Measurements from ENCODE around the gene CEP85L. TPM values are rescaled to one million over a fixed set of nuclear protein-coding genes. Genes with fewer than 3 reads are reported as not detected.

The CEP85L gene
- total and polyA plus RNA-seq, 2 of the 4 experiments (the other 2 are of a cell fraction), result 2.3 to 25.6 TPM

DNA sequence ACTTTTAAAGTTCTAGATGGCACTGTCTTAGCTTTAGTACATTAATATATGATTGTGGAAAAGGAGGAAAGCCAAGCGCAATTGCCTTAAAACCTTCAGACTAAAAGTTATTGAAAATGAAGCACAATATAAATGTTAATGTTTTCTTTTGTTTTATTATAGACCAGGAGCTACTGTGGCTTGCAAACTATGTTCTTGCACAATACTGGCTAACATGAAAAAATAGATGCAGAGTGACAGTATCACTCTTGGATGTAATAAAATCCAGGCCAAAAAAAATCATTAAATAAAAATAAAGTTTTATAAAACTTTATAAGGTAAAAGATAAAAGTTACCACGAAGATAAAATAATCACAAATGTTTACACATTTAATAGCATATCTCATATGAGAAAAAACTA is 121.6 kb downstream of the CEP85L start:
- H3K4me2 ChIP-seq (ENCODE audit: low read depth, low read length), result no peak overlapping the region
- H3K9me1 ChIP-seq (ENCODE audit: insufficient read depth, low read length), result no peaks in the 10 kb centered on the region; the same call in 1 of the 2 replicates
- no peak overlapping the region for H2AK9ac ChIP-seq (replicated peaks; ENCODE audit: low read depth, low read length, poor library complexity)
- H2BK15ac ChIP-seq (ENCODE audit: low read depth, low read length), result no peak overlapping the region
- ChIA-PET CTCF (no interaction called here), POLR2A (ENCODE audit: unreplicated experiment) (no interaction called here)
- H3K14ac ChIP-seq (replicated peaks; ENCODE audit: low read depth, low read length), result no peak overlapping the region
- no CpG with 5 or more reads among the region's 2 CpGs for WGBS, 2 experiments (ENCODE audit: extremely low coverage in 2 of 2, insufficient read length in 1 of 2)
- H4K91ac ChIP-seq (ENCODE audit: insufficient read depth, low read depth, low read length), result no peak overlapping the region
- no peak overlapping the region for H3K56ac ChIP-seq (ENCODE audit: extremely low read depth, insufficient read depth, low read length)
- DNase-seq, result no peak
- in situ Hi-C loops (cut with MboI; ENCODE audit: low sequenced_read_pairs), result no loop called here
- no peak overlapping the region for H3K4me3 ChIP-seq (ENCODE audit: insufficient read depth, low read depth, low read length)
- no peak overlapping the region for H3K4ac ChIP-seq (ENCODE audit: low read depth, low read length)
- no peak overlapping the region for H2AFZ ChIP-seq (replicated peaks; ENCODE audit: low read length, poor library complexity)
- no TSS peak for BruUV-seq (replicated peaks)
- H3K27me3 ChIP-seq (ENCODE audit: control insufficient read depth, insufficient read depth, low read length), result no peaks in the 10 kb centered on the region
- no peak overlapping the region for H3K23ac ChIP-seq (ENCODE audit: low read depth, low read length)
- no peaks in the 10 kb centered on the region for H3K36me3 ChIP-seq (ENCODE audit: control insufficient read depth, insufficient read depth, low read length)
- no peak; the same call in 1 of the 2 replicates for ATAC-seq (ENCODE audit: low read depth)
- H2AK5ac ChIP-seq (ENCODE audit: low read depth, low read length), result no peak overlapping the region
- no peak overlapping the region for H2BK120ac ChIP-seq (ENCODE audit: low read depth, low read length)
- peaks cover 2% of the 10 kb centered on the region; the same call in 1 of the 2 replicates for H3K4me1 ChIP-seq (ENCODE audit: control insufficient read depth, insufficient read depth, low read length)
- H3K18ac ChIP-seq (ENCODE audit: low read depth, low read length), result no peak overlapping the region
- no peaks in the 10 kb centered on the region; the same call in 1 of the 2 replicates for H4K20me1 ChIP-seq (ENCODE audit: insufficient read depth, low read length)
- H4K8ac ChIP-seq (ENCODE audit: low read depth in 2 of 2, low read length in 2 of 2), result no peak overlapping the region
- intact Hi-C loops (cut with micrococcal nuclease), result no loop called here
- TF ChIP-seq, protein P1, sequence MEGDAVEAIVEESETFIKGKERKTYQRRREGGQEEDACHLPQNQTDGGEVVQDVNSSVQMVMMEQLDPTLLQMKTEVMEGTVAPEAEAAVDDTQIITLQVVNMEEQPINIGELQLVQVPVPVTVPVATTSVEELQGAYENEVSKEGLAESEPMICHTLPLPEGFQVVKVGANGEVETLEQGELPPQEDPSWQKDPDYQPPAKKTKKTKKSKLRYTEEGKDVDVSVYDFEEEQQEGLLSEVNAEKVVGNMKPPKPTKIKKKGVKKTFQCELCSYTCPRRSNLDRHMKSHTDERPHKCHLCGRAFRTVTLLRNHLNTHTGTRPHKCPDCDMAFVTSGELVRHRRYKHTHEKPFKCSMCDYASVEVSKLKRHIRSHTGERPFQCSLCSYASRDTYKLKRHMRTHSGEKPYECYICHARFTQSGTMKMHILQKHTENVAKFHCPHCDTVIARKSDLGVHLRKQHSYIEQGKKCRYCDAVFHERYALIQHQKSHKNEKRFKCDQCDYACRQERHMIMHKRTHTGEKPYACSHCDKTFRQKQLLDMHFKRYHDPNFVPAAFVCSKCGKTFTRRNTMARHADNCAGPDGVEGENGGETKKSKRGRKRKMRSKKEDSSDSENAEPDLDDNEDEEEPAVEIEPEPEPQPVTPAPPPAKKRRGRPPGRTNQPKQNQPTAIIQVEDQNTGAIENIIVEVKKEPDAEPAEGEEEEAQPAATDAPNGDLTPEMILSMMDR (conservative IDR thresholded peaks at IDR 0.05; ENCODE audit: low read depth, low read length), result no peak
- TF ChIP-seq RCOR1 (IDR thresholded peaks at IDR 0.05; ENCODE audit: insufficient replicate concordance, low read length) (no peak), POLR2A (IDR thresholded peaks at IDR 0.05; ENCODE audit: low read depth, low read length) (no peak), RFX5 (IDR thresholded peaks at IDR 0.05; ENCODE audit: low read depth, low read length) (no peak), FOS (IDR thresholded peaks at IDR 0.05; ENCODE audit: low read depth, low read length) (no peak), MAFK (IDR thresholded peaks at IDR 0.05; ENCODE audit: low read depth, low read length) (no peak), NFE2L2 (IDR thresholded peaks at IDR 0.05; ENCODE audit: low read depth, low read length) (no peak), CEBPB (IDR thresholded peaks at IDR 0.05; ENCODE audit: low read depth, low read length) (peak; percentile 80)
- no peaks in the 10 kb centered on the region; the same call in 1 of the 2 replicates for H3K9me3 ChIP-seq (ENCODE audit: control insufficient read depth, insufficient read depth, low read length)
- H3K9ac ChIP-seq (ENCODE audit: low read depth, low read length), result no peak overlapping the region
- no peak overlapping the region for H2BK5ac ChIP-seq (ENCODE audit: low read depth, low read length, poor library complexity, severe bottlenecking)
- no peak overlapping the region for H2BK20ac ChIP-seq (ENCODE audit: low read depth, low read length)
- no peak overlapping the region for H4K5ac ChIP-seq (ENCODE audit: low read depth, low read length)
- no peak overlapping the region for H3K27ac ChIP-seq (ENCODE audit: insufficient read depth, low read length)
- dilution Hi-C loops (cut with HindIII; ENCODE audit: low sequenced_read_pairs, unreplicated experiment), result no loop called here
- H3K79me1 ChIP-seq (ENCODE audit: low read depth in 1 of 2, low read length in 2 of 2), result peaks cover 12 to 22% of the 10 kb centered on the region in 2 experiments
